ENCODE data around the gene MCM3AP. TPM values are rescaled to one million over a fixed set of nuclear protein-coding genes. Genes with fewer than 3 reads are reported as not detected.

Gene MCM3AP
- total and polyA plus RNA-seq, 4 donors = 15.5 to 58.1 (median 33.5) TPM

- no peak overlapping the region for H3K27ac ChIP-seq (ENCODE audit: low read depth in 1 of 2, low read length in 2 of 2)
- no peak for DNase-seq (ENCODE audit: low spot score)
These were observed 45.5 kb downstream of the MCM3AP start for GRCh38 chr21:46239817-46240325.

GRCh38 chr21:46237474-46237873 lies 47.9 kb downstream of the MCM3AP start:
- Histone ChIP-seq H3K36me3 (ENCODE audit: control insufficient read depth in 4 of 4, insufficient read depth in 3 of 4, low read depth in 1 of 4, low read length in 3 of 4) (peaks cover 12 to 74% (median 56%) of the 10 kb centered on the region in 4 donors), H3K27me3 (ENCODE audit: control insufficient read depth in 4 of 4, insufficient read depth in 4 of 4, low read length in 3 of 4) (no peaks in the 10 kb centered on the region), H3K9ac (ENCODE audit: low read depth in 1 of 2, low read length in 2 of 2) (no peak overlapping the region), H3K9me3 (ENCODE audit: control insufficient read depth in 4 of 4, low read length in 3 of 4) (no peaks in the 10 kb centered on the region), H3K4me3 (ENCODE audit: low read depth in 1 of 3, low read length in 3 of 3) (no peak overlapping the region), H3K4me1 (ENCODE audit: control insufficient read depth in 4 of 4, insufficient read depth in 4 of 4, low read length in 3 of 4) (no peaks in the 10 kb centered on the region), H3K27ac (ENCODE audit: low read depth in 1 of 2, low read length in 2 of 2) (no peak overlapping the region)
- DNase-seq (ENCODE audit: low spot score) = no peak
- WGBS = 95% methylated on average over 5 of the region's 5 CpGs
- no peak for TF ChIP-seq FOXA1 (IDR thresholded peaks at IDR 0.05)
- no peak for TF ChIP-seq YY1 (IDR thresholded peaks at IDR 0.05)
- no peak for TF ChIP-seq HNF4G (IDR thresholded peaks at IDR 0.05)
- TF ChIP-seq RXRA (IDR thresholded peaks at IDR 0.05) = no peak
- TF ChIP-seq MAX (IDR thresholded peaks at IDR 0.05) = no peak
- no peak for TF ChIP-seq GABPA (IDR thresholded peaks at IDR 0.05 in 1 of 2, conservative IDR thresholded peaks at IDR 0.05 in 1 of 2)
- no peak for TF ChIP-seq RAD21 (IDR thresholded peaks at IDR 0.05)
- no peak for TF ChIP-seq FOXA2 (IDR thresholded peaks at IDR 0.05)
- no peak for TF ChIP-seq REST (IDR thresholded peaks at IDR 0.05)
- TF ChIP-seq NR2F2 (IDR thresholded peaks at IDR 0.05) = no peak

More at GRCh38 chr21:46239817-46240325, 45.5 kb downstream of the MCM3AP start:
- Histone ChIP-seq H3K4me1 (ENCODE audit: control insufficient read depth in 4 of 4, insufficient read depth in 4 of 4, low read length in 3 of 4) (no peaks in the 10 kb centered on the region), H3K9ac (ENCODE audit: low read depth in 1 of 2, low read length in 2 of 2) (no peak overlapping the region), H3K27me3 (ENCODE audit: control insufficient read depth in 4 of 4, insufficient read depth in 4 of 4, low read length in 3 of 4) (no peaks in the 10 kb centered on the region), H3K9me3 (ENCODE audit: control insufficient read depth in 4 of 4, low read length in 3 of 4) (no peaks in the 10 kb centered on the region), H3K36me3 (ENCODE audit: control insufficient read depth in 4 of 4, insufficient read depth in 3 of 4, low read depth in 1 of 4, low read length in 3 of 4) (peaks cover 18 to 79% (median 69%) of the 10 kb centered on the region in 4 donors), H3K4me3 (ENCODE audit: low read depth in 1 of 3, low read length in 3 of 3) (no peak overlapping the region)
- 95% methylated on average over 7 of the region's 7 CpGs for WGBS
- TF ChIP-seq EGR1 (IDR thresholded peaks at IDR 0.05; ENCODE audit: low read depth in 2 of 2) (no peak), RAD21 (IDR thresholded peaks at IDR 0.05) (no peak), JUND (IDR thresholded peaks at IDR 0.05) (no peak), REST (IDR thresholded peaks at IDR 0.05) (no peak), FOXA1 (IDR thresholded peaks at IDR 0.05) (no peak), MAX (IDR thresholded peaks at IDR 0.05) (no peak)

Data from liver (tissue), 9 donors.